AG08396 (cell line): Measurements from ENCODE around the gene GPX8.

Source experiments
- DNase-seq: peaks from one replicate; pipeline ENCODE4 v3.0.0; 2012; ENCODE audit warnings: low spot score, mixed read lengths

Gene GPX8

GRCh38 chr5:55159763-55160492, at the start of gene GPX8:
GPX8 (plus strand) TSS chr5:55160171; CDS start chr5:55160193, 22 bp downstream.
- DNase-seq: peak; percentile 65

- no peak for DNase-seq
These were observed 49.8 kb upstream of the GPX8 start for GRCh38 chr5:55110217-55110616.

- no peak for DNase-seq
These were observed 46.6 kb upstream of the GPX8 start for GRCh38 chr5:55113327-55113726.

GRCh38 chr5:55114061-55114460, 45.9 kb upstream of the GPX8 start:
- DNase-seq: no peak

GRCh38 chr5:55123365-55123764, 36.6 kb upstream of the GPX8 start:
- no peak for DNase-seq

- DNase-seq: no peak
These were observed 25.8 kb upstream of the GPX8 start for GRCh38 chr5:55134053-55134722.

- DNase-seq: no peak
These were observed 23.4 kb upstream of the GPX8 start for GRCh38 chr5:55136521-55136920.

GRCh38 chr5:55140908-55141665, 18.9 kb upstream of the GPX8 start:
- DNase-seq: no peak

GRCh38 chr5:55141945-55142690, 17.9 kb upstream of the GPX8 start:
- DNase-seq: no peak

GRCh38 chr5:55143624-55144023, 16.3 kb upstream of the GPX8 start:
- no peak for DNase-seq

GRCh38 chr5:55146080-55146479, 13.9 kb upstream of the GPX8 start:
- DNase-seq: no peak

GRCh38 chr5:55146543-55147151, 13.3 kb upstream of the GPX8 start:
- DNase-seq: peak; percentile 78

GRCh38 chr5:55149308-55149795, 10.6 kb upstream of the GPX8 start:
- no peak for DNase-seq

GRCh38 chr5:55151923-55152842, 7.8 kb upstream of the GPX8 start:
- DNase-seq: peak; percentile 28

- DNase-seq: peak; percentile 24
These were observed 5.1 kb upstream of the GPX8 start for GRCh38 chr5:55154873-55155272.

- DNase-seq: peak; percentile 85
These were observed 680 bp downstream of the GPX8 start for GRCh38 chr5:55160493-55161209.

GRCh38 chr5:55162666-55163065, 2.7 kb downstream of the GPX8 start:
- DNase-seq: no peak

- DNase-seq: no peak
These were observed 11.5 kb downstream of the GPX8 start for GRCh38 chr5:55171471-55171870.

GRCh38 chr5:55172051-55172899, 12.3 kb downstream of the GPX8 start:
- DNase-seq: peak; percentile 80
